ENCODE data around the gene AFP. TPM values are rescaled to one million over a fixed set of nuclear protein-coding genes. Genes with fewer than 3 reads are reported as not detected.

AFP gene
- total RNA-seq, 1 donor: not detected

DNA sequence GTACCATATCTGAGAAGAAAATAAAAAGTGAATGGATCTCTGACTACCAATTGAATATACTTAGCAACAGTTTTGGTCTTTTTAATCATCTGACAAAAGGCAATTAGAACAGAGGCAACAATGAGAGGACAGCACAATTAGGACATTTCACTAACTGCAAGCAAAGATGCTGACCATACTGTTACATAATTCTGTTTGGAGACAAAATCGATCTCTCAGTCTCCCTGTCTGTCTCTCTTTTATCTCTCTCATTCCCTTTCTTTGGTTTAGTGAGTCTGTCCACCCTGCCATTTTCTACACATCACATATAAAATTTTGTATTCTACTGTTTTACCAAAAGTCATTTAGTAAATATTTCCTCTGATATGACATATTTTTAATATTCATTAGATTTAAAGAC lies 43.3 kb downstream of the AFP start:
- Histone ChIP-seq H3K27ac (ENCODE audit: low read depth, low read length) (no peak overlapping the region), H3K4me2 (ENCODE audit: insufficient read depth, low read length) (no peak overlapping the region), H3K36me3 (ENCODE audit: insufficient read depth, low read length) (no peaks in the 10 kb centered on the region), H2AFZ (ENCODE audit: low read length) (no peak overlapping the region), H3K4me3 (ENCODE audit: insufficient read depth, low read length) (no peak overlapping the region), H3K9me3 (ENCODE audit: low read depth, low read length) (no peaks in the 10 kb centered on the region), H4K20me1 (ENCODE audit: insufficient read depth, low read length) (no peaks in the 10 kb centered on the region), H3K4me1 (ENCODE audit: insufficient read depth, low read length) (no peaks in the 10 kb centered on the region), H3K27me3 (ENCODE audit: insufficient read depth, low read length) (peaks cover 3% of the 10 kb centered on the region), H3K79me2 (ENCODE audit: insufficient read depth, low read length) (no peaks in the 10 kb centered on the region)
- TF ChIP-seq CTCF (IDR thresholded peaks at IDR 0.05; ENCODE audit: extremely low read depth, low read depth, low read length): no peak
- DNase-seq (ENCODE audit: insufficient read length, low spot score, missing footprints): no peak

DNA sequence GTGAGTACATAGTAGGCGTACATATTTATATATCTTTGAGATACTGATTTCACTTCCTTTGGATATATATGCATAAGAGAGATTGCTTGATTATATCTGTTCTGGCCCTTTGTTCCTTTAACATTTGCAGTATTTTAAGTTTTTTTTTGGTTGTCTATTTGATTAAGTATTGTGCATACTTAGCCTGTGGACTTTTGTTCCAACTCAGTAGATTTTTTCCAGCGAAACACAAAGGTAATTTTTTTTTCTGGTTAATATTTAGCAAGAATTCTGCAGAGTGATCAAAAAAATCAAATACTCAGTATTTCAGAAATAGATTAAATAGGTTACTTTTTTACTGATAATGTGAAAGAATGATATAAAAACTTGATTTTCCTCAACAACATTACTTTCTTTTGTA lies 45.3 kb downstream of the AFP start, which contains the start of gene AFM:
Gene AFM, plus strand, starts transcription at position 388 of the 400 bp plus-strand sequence. CDS start 31 bp downstream, outside the sequence.
- TF ChIP-seq CTCF (IDR thresholded peaks at IDR 0.05; ENCODE audit: extremely low read depth, low read depth, low read length): no peak
- no peaks in the 10 kb centered on the region for H3K36me3 ChIP-seq (ENCODE audit: insufficient read depth, low read length)
- H4K20me1 ChIP-seq (ENCODE audit: insufficient read depth, low read length): no peaks in the 10 kb centered on the region
- no peak within 1 kb of the TSS for H2AFZ ChIP-seq (ENCODE audit: low read length)
- no peak within 1 kb of the TSS for H3K4me3 ChIP-seq (ENCODE audit: insufficient read depth, low read length)
- no peak within 1 kb of the TSS for H3K4me2 ChIP-seq (ENCODE audit: insufficient read depth, low read length)
- peaks cover 5% of the 10 kb centered on the region for H3K27me3 ChIP-seq (ENCODE audit: insufficient read depth, low read length)
- H3K9me3 ChIP-seq (ENCODE audit: low read depth, low read length): no peaks in the 10 kb centered on the region
- DNase-seq (ENCODE audit: insufficient read length, low spot score, missing footprints): no peak
- H3K4me1 ChIP-seq (ENCODE audit: insufficient read depth, low read length): no peaks in the 10 kb centered on the region
- H3K27ac ChIP-seq (ENCODE audit: low read depth, low read length): no peak within 1 kb of the TSS
- H3K79me2 ChIP-seq (ENCODE audit: insufficient read depth, low read length): no peaks in the 10 kb centered on the region

DNA sequence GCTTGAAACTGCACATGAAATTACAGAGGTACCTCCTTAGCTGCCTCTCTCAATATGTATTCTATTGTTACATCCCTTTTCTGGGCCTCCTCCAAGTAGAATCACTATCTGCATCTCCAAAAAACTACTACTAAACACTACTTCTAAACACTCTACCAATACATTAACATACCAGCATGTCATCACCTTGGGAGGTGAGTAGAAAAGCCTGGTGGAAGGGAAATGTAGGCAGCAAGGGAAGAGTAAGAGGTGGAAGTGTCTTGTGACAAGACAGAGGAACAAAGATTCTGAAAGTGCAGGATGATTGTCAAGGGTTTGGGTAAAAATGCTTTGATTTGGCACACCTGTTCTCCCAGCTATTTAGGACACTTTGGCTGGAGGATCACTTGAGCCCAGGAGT lies 49.1 kb downstream of the AFP start:
- no peaks in the 10 kb centered on the region for H3K9me3 ChIP-seq (ENCODE audit: low read depth, low read length)
- DNase-seq (ENCODE audit: insufficient read length, low spot score, missing footprints): no peak
- H3K79me2 ChIP-seq (ENCODE audit: insufficient read depth, low read length): no peaks in the 10 kb centered on the region
- no peak overlapping the region for H3K27ac ChIP-seq (ENCODE audit: low read depth, low read length)
- no peaks in the 10 kb centered on the region for H4K20me1 ChIP-seq (ENCODE audit: insufficient read depth, low read length)
- no peak overlapping the region for H3K4me3 ChIP-seq (ENCODE audit: insufficient read depth, low read length)
- H3K27me3 ChIP-seq (ENCODE audit: insufficient read depth, low read length): peaks cover 20% of the 10 kb centered on the region
- TF ChIP-seq CTCF (IDR thresholded peaks at IDR 0.05; ENCODE audit: extremely low read depth, low read depth, low read length): no peak
- no peaks in the 10 kb centered on the region for H3K4me1 ChIP-seq (ENCODE audit: insufficient read depth, low read length)
- H2AFZ ChIP-seq (ENCODE audit: low read length): no peak overlapping the region
- no peaks in the 10 kb centered on the region for H3K36me3 ChIP-seq (ENCODE audit: insufficient read depth, low read length)
- H3K4me2 ChIP-seq (ENCODE audit: insufficient read depth, low read length): no peak overlapping the region

DNA sequence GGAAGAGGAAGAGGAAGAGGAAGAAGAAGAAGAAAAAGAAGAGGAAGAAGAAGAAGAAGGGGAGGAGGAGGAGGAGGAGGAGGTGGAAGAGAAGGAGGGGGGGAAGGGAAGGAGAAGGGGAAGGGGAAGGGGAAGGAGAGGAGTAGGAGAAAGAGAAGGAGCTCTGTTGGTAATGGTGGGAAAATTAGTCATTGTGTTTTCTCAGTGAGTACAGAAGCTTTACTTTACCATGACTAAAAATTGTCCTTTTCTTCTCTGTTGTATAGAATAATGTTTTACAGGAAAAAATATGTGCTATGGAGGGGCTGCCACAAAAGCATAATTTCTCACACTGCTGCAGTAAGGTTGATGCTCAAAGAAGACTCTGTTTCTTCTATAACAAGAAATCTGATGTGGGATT lies 49.6 kb downstream of the AFP start:
- Histone ChIP-seq H2AFZ (ENCODE audit: low read length) (no peak overlapping the region), H4K20me1 (ENCODE audit: insufficient read depth, low read length) (no peaks in the 10 kb centered on the region), H3K4me3 (ENCODE audit: insufficient read depth, low read length) (no peak overlapping the region), H3K79me2 (ENCODE audit: insufficient read depth, low read length) (no peaks in the 10 kb centered on the region), H3K4me1 (ENCODE audit: insufficient read depth, low read length) (no peaks in the 10 kb centered on the region), H3K36me3 (ENCODE audit: insufficient read depth, low read length) (no peaks in the 10 kb centered on the region), H3K9me3 (ENCODE audit: low read depth, low read length) (no peaks in the 10 kb centered on the region), H3K27me3 (ENCODE audit: insufficient read depth, low read length) (peaks cover 20% of the 10 kb centered on the region), H3K27ac (ENCODE audit: low read depth, low read length) (no peak overlapping the region), H3K4me2 (ENCODE audit: insufficient read depth, low read length) (no peak overlapping the region)
- no peak for TF ChIP-seq CTCF (IDR thresholded peaks at IDR 0.05; ENCODE audit: extremely low read depth, low read depth, low read length)
- DNase-seq (ENCODE audit: insufficient read length, low spot score, missing footprints): no peak

Data from osteoblast (primary cell).